ENCODE results near the gene HLA-F.

Gene HLA-F

DNA sequence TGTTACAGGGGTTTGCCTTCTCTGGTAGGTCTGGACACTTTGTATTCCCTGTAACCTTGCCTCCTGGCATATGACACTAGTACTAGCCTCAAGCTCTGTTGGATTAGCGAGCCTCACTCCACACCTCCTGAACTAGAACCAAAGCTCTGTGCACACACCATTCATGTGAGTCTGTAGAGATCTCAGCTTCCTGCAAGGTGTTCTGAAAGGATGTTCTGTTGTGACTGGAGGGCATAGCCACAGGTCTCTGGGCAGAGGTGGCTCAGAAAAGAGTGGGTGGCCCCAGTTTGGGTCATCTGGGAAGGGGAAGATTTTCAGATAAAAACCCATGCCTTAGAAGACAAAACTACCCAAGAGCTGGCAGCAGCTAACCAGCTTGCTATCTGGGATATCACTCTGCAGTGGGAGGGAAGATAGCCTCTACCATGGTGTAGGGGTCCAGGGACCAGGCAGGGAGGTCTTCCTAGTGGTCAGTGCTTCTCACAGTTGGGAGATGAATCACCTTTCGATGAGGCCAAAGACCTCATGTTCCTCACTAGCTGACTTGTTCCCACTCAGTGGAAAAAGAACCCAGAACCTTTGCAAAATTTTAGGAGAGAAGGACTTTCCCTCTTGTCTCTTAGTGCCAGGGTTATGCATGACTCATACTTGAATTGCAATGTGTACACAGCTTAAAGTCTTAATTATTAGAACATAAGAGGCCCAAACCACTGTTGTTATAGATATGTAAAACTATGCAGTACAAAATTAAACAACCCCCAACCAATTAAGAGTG, 41.4 kb downstream of the HLA-F start:
- no peak for DNase-seq

DNA sequence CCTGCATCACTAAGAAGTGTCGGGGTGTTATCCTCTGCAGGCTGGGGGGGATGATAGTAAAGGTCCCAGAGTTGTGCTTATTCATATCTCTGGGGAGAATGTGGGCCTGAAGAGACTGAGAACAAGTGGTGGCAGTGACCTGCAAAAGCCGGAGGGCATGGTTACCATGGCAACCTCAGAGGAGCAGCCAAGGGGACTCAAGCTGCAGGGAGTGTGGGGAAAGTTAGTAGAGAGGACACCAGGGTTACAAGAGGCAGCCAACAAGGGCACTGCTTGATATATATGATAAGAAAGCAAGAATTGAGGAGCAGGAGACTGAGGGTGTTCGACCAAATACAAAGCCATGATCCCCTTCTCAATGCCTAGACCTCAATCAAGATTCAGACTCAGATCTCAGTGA, 46.1 kb downstream of the HLA-F start:
- DNase-seq: no peak

DNA sequence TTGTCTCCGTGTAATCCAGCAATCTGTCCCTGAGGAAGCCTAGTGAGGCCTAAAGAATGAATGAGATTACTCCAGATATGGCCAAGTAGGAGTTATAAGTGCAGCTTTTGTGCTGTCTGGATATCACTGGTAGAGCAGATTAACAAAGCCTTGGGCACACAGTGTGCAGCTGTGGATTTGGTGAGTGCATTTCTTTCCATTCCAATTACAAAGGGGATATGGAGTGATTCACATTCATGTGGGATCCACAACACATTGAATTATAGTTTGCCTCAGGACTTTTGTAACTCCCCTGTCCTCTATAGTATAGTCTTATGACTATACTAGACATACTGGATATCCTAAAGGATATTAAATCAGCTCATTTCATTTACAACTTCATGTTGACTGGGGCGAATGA, 47.1 kb downstream of the HLA-F start:
- DNase-seq: no peak

DNA sequence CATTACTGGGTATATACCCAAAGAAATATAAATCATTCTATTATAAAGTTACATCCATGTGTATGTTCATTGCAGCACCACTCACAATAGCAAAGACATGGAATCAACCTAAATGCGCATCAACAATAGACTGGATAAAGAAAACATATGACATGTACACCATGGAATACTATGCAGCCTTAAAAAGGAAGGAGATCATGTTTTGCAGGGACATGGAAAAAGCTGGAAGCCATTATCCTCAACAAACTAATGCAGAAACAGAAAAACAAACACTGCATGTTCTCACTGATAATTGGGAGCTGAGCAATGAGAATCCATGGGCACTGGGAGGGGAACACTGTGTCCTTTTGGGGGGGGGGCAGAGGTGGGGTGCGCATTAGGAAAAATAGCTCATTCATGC, 53.5 kb downstream of the HLA-F start:
- no peak for DNase-seq
